Panc1 (cell line): ENCODE results near the gene LCOR. TPM values are rescaled to one million over a fixed set of nuclear protein-coding genes. Genes with fewer than 3 reads are reported as not detected.

Experiments used
- ATAC-seq: fragments of 200-7000 bp; cut with Tn5 transposase; 2 replicates; pipeline ENCODE4 v1.9.1; 2020; ENCODE audit warnings: mild to moderate bottlenecking, moderate library complexity
- BruUV-seq: library from RNA; stranded (reverse); fragments of 400-500 nt; replicated peaks from 2 replicates; lab custom pipeline; 2021; lab: Mats Ljungman, UMichigan
- CTCF ChIA-PET: fragments of 300-600 bp; sonication (Branson Sonifier 250); formaldehyde crosslinking; loops from one replicate; lab custom pipeline; 2022; ENCODE audit warnings: antibody characterized with exemption; lab: Charles Lee
- POLR2A ChIA-PET: fragments of 300-600 bp; sonication (Branson Sonifier 250); formaldehyde crosslinking; loops from one replicate; lab custom pipeline; 2022; ENCODE audit warnings: antibody characterized with exemption; lab: Charles Lee
- DNase-seq: peaks from one replicate; pipeline ENCODE4 v3.0.0-alpha.2; 2010; ENCODE audit warnings: low read depth, low spot score
- H3K27ac ChIP-seq: 2 replicates; pipeline ENCODE4 v1.5.1; 2011; ENCODE audit warnings: mild to moderate bottlenecking, low read length, inconsistent platforms
- H3K27me3 ChIP-seq: fragments of 200-500 bp; sonication (Bioruptor generic); 2 replicates; pipeline ENCODE4 v1.6.0; 2014; ENCODE audit warnings: low read length, inconsistent platforms; ENCODE audit not compliant: control insufficient read depth, insufficient read depth
- H3K36me3 ChIP-seq: fragments of 200-500 bp; sonication (Bioruptor generic); 2 replicates; pipeline ENCODE4 v1.5.1; 2014; ENCODE audit warnings: inconsistent platforms, mild to moderate bottlenecking, low read length, moderate library complexity; ENCODE audit not compliant: control insufficient read depth, insufficient read depth
- H3K4me1 ChIP-seq: 2 replicates; pipeline ENCODE4 v1.5.1; 2011; ENCODE audit warnings: inconsistent platforms, mild to moderate bottlenecking, low read length, moderate library complexity; ENCODE audit not compliant: control insufficient read depth, insufficient read depth
- H3K4me3 ChIP-seq, 2 experiments: 2 replicates each; pipeline ENCODE4 v1.5.1; 2011 to 2012; ENCODE audit warnings: low read depth in 2 of 2, low read length in 2 of 2, mild to moderate bottlenecking in 2 of 2, inconsistent platforms in 1 of 2, moderate library complexity in 1 of 2
- H3K9me3 ChIP-seq: fragments of 200-500 bp; sonication (Bioruptor generic); 2 replicates; pipeline ENCODE4 v1.5.1; 2014; ENCODE audit warnings: low read depth, mild to moderate bottlenecking, inconsistent platforms, low read length, moderate library complexity; ENCODE audit not compliant: control insufficient read depth, insufficient read depth
- POLR2AphosphoS5 ChIP-seq: IDR thresholded peaks from 2 replicates; pipeline ENCODE4 v1.6.1; 2012; ENCODE audit warnings: mild to moderate bottlenecking, low read depth, low read length, moderate library complexity
- SIN3A ChIP-seq: IDR thresholded peaks from 2 replicates; pipeline ENCODE4 v1.6.1; 2012; ENCODE audit warnings: low read depth, mild to moderate bottlenecking, low read length, moderate library complexity, borderline replicate concordance; ENCODE audit not compliant: insufficient read depth
- TCF7L2 ChIP-seq: IDR thresholded peaks from 2 replicates; pipeline ENCODE4 v1.6.1; 2011; ENCODE audit warnings: mild to moderate bottlenecking, low read depth, low read length, inconsistent platforms
- in situ Hi-C: cut with HindIII; loops from 2 replicates; pipeline ENCODE4 v1.10.0; 2016; ENCODE audit warnings: low sequenced_read_pairs, low pct_unique_long_range_greater_than_20kb
- intact Hi-C: fragments of 100-400 bp; cut with micrococcal nuclease; formaldehyde crosslinking; loops from one replicate; pipeline ENCODE4 v1.10.0; 2022; ENCODE audit not compliant: unreplicated experiment
- total RNA-seq: library from RNA; stranded (reverse); gene quantifications from one replicate; pipeline ENCODE4 v1.2.1, GENCODE V29; 2021; ENCODE audit not compliant: unreplicated experiment
- TF ChIP-seq, protein P1 (sequence below), 2 experiments: IDR thresholded peaks; 2 replicates each; pipeline ENCODE4 v1.6.1; 2011 to 2012; ENCODE audit warnings: low read depth in 2 of 2, control low read depth in 1 of 2, low read length in 1 of 2, mild to moderate bottlenecking in 1 of 2, moderate library complexity in 1 of 2; ENCODE audit not compliant: insufficient read depth in 1 of 2
- TF ChIP-seq, protein P2 (sequence below): fragments of 450-650 bp; IDR thresholded peaks from 2 replicates; pipeline ENCODE4 v1.5.1; 2017; ENCODE audit warnings: mild to moderate bottlenecking

LCOR gene
- total RNA-seq, 1 experiment from 2014 or later: 58.0 TPM

DNA sequence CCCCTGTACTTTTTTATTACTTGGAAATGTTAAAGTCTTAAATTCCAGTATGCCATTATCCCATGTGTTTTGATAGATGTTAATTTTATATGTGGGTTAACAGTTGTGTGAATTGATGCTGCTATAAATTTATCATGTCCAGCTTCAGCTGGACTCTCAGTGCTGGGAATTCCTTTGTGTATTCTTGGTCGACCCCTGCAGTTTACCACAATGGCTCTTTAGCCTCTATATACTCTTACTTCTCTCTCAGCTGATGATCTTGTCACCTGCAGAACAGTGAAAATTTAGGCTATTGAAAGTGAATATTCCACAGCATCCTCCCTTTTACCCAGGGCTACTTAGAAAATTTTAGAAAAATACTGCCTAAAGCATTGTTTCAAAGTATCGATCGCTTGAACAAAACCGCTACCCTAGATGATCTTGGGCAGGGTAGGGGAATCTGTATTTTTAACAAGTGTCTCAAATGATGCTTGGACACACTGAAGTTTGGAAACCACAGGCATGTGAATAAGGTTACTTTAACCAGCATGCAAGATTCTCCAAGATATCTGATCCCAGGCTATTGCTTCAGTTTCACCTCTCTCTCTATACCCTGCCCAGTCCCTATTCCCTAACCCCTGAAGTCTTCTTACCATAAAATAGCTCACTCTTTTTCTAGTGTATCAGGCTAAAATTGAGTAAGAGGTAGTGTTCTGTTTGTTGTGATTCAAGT is 25.4 kb downstream of the LCOR start:
- 0 out of 2 replicates have a peak, but pooled peaks cover 6% of the 10 kb centered on the region for H3K4me1 ChIP-seq
- no peaks in the 10 kb centered on the region for H3K27me3 ChIP-seq
- DNase-seq (no peak), ATAC-seq (no peak)
- intact Hi-C loops: no loop called here
- no peak overlapping the region for H3K27ac ChIP-seq
- H3K4me3 ChIP-seq: no peak overlapping the region
- no peaks in the 10 kb centered on the region for H3K36me3 ChIP-seq
- BruUV-seq: no TSS peak
- CTCF ChIA-PET: no interaction called here
- TF ChIP-seq TCF7L2 (no peak), POLR2AphosphoS5 (no peak), SIN3A (no peak)
- TF ChIP-seq, protein P1, sequence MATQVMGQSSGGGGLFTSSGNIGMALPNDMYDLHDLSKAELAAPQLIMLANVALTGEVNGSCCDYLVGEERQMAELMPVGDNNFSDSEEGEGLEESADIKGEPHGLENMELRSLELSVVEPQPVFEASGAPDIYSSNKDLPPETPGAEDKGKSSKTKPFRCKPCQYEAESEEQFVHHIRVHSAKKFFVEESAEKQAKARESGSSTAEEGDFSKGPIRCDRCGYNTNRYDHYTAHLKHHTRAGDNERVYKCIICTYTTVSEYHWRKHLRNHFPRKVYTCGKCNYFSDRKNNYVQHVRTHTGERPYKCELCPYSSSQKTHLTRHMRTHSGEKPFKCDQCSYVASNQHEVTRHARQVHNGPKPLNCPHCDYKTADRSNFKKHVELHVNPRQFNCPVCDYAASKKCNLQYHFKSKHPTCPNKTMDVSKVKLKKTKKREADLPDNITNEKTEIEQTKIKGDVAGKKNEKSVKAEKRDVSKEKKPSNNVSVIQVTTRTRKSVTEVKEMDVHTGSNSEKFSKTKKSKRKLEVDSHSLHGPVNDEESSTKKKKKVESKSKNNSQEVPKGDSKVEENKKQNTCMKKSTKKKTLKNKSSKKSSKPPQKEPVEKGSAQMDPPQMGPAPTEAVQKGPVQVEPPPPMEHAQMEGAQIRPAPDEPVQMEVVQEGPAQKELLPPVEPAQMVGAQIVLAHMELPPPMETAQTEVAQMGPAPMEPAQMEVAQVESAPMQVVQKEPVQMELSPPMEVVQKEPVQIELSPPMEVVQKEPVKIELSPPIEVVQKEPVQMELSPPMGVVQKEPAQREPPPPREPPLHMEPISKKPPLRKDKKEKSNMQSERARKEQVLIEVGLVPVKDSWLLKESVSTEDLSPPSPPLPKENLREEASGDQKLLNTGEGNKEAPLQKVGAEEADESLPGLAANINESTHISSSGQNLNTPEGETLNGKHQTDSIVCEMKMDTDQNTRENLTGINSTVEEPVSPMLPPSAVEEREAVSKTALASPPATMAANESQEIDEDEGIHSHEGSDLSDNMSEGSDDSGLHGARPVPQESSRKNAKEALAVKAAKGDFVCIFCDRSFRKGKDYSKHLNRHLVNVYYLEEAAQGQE (IDR thresholded peaks at IDR 0.05; ENCODE audit: insufficient read depth in 1 of 2, low read depth in 2 of 2, low read length in 1 of 2): no peak
- TF ChIP-seq, protein P2, sequence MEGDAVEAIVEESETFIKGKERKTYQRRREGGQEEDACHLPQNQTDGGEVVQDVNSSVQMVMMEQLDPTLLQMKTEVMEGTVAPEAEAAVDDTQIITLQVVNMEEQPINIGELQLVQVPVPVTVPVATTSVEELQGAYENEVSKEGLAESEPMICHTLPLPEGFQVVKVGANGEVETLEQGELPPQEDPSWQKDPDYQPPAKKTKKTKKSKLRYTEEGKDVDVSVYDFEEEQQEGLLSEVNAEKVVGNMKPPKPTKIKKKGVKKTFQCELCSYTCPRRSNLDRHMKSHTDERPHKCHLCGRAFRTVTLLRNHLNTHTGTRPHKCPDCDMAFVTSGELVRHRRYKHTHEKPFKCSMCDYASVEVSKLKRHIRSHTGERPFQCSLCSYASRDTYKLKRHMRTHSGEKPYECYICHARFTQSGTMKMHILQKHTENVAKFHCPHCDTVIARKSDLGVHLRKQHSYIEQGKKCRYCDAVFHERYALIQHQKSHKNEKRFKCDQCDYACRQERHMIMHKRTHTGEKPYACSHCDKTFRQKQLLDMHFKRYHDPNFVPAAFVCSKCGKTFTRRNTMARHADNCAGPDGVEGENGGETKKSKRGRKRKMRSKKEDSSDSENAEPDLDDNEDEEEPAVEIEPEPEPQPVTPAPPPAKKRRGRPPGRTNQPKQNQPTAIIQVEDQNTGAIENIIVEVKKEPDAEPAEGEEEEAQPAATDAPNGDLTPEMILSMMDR: no peak
- no peaks in the 10 kb centered on the region for H3K9me3 ChIP-seq
- in situ Hi-C loops: no loop called here
- POLR2A ChIA-PET: no interaction called here

DNA sequence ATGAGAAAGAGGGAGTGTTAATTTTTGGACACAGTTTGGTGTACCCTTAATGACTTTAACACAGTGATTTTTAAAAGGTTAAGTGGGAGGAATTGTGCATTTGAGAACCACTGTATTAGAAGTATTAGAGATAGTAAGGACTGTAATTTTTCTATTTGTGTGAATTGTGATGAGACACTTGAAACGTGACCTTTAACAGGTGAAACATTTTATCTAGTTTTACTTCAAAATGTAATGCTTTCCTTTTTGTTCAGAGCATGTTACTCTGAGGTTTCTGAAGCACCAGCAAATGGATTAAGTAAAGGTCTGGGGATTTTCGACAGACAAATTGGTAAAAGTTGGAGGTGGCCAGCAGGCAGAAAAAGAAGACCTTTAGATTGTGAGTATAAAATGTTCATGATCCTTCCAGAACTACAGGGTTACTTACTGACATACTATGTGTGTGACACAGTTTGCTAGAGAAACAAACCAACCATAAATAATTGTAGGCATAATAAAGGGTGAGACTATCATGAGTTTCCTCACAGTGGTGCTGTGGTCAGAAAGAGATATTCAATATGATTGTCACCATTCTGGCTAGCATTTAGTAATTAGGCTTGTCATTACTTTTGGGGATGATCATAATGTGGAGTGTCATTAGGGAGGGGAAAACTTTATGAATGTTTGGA is 26.1 kb downstream of the LCOR start:
- Histone ChIP-seq H3K9me3 (no peaks in the 10 kb centered on the region), H3K27me3 (no peaks in the 10 kb centered on the region), H3K36me3 (no peaks in the 10 kb centered on the region), H3K4me3 (no peak overlapping the region), H3K27ac (no peak overlapping the region), H3K4me1 (peaks cover 7% of the 10 kb centered on the region; the same call in 1 of the 2 replicates)
- ChIA-PET CTCF (no interaction called here), POLR2A (no interaction called here)
- TSS peak; percentile 12 for BruUV-seq
- TF ChIP-seq, protein P2: no peak
- TF ChIP-seq, protein P1 (IDR thresholded peaks at IDR 0.05; ENCODE audit: insufficient read depth in 1 of 2, low read depth in 2 of 2, low read length in 1 of 2): no peak
- TF ChIP-seq SIN3A: no peak
- TF ChIP-seq POLR2AphosphoS5: no peak
- no peak for TF ChIP-seq TCF7L2
- intact Hi-C loops (no loop called here), in situ Hi-C loops (no loop called here)
- no peak for ATAC-seq
- no peak for DNase-seq
